ENCODE results near the gene C16orf82.

DNA sequence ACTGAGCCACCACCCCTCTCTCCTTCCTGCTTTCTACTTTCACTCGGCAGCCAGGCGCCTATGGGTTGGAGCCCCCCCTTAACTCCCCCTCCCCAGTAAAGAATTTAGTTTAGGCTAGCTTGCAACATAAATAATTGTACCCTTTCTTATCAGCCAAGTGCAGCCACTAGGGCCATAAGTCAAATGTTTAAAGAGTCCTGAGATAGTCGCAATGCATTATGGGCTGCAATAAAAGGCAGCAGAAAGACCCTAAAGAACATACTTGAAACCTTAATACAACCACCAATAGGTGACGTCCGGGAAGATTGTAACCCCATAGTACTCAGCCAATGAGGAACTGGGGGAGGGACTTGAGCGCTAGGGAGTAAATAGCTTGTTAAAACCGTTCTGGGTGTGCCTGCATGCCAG is 40.5 kb downstream of the C16orf82 start:
- TF ChIP-seq POLR2A (IDR thresholded peaks at IDR 0.05; ENCODE audit: low read length) (no peak), GATA1 (IDR thresholded peaks at IDR 0.05; ENCODE audit: low read depth, low read length) (no peak)
